Esophagus squamous epithelium (tissue), 5 donors: ENCODE results near the gene CTRB2. TPM values are rescaled to one million over a fixed set of nuclear protein-coding genes. Genes with fewer than 3 reads are reported as not detected.

Experiments
- DNase-seq: peaks from one replicate; lab custom pipeline; 2025; lab: John Stamatoyannopoulos, UW
- H3K27ac ChIP-seq, 4 donors: fragments of 200-600 bp; sonication (generic); one replicate each; pipeline ENCODE4 v1.5.1; 2016 to 2019; ENCODE audit warnings: mild to moderate bottlenecking in 1 of 4
- H3K27me3 ChIP-seq, 4 donors: fragments of 200-600 bp; sonication (generic); 1 replicate in 3 of 4; 2 replicates in 1 of 4; pipeline versions ENCODE4 v1.5.1 to v1.6.0; 2017 to 2021; ENCODE audit warnings: antibody characterized with exemption in 1 of 4
- H3K36me3 ChIP-seq, 3 donors: fragments of 200-600 bp; sonication (generic); one replicate each; pipeline ENCODE4 v1.5.1; 2016 to 2019
- H3K4me1 ChIP-seq, 3 donors: fragments of 200-600 bp; sonication (generic); one replicate each; pipeline ENCODE4 v1.5.1; 2017 to 2019
- H3K4me3 ChIP-seq, 4 donors: fragments of 200-600 bp; sonication (generic); 1 replicate in 3 of 4; 2 replicates in 1 of 4; pipeline ENCODE4 v1.5.1; 2016 to 2019; ENCODE audit warnings: mild to moderate bottlenecking in 2 of 4, moderate library complexity in 1 of 4
- H3K9me3 ChIP-seq, 3 donors: fragments of 200-600 bp; sonication (generic); one replicate each; pipeline ENCODE4 v1.5.1; 2016 to 2019
- CTCF ChIP-seq, 6 experiments: fragments of 450-650 bp in 4 of 6; fragments of 200-600 bp in 2 of 6; sonication (generic) in 2 of 6; IDR thresholded peaks; one replicate each; pipeline ENCODE4 v1.5.1; 2016 to 2019; ENCODE audit warnings: antibody characterized with exemption in 6 of 6, mild to moderate bottlenecking in 4 of 6, moderate library complexity in 4 of 6
- POLR2A ChIP-seq, 4 donors: fragments of 450-650 bp; IDR thresholded peaks; one replicate each; pipeline ENCODE4 v1.6.1; 2017; ENCODE audit warnings: antibody characterized with exemption in 4 of 4, mild to moderate bottlenecking in 4 of 4, moderate library complexity in 3 of 4
- WGBS, 2 donors: methylation state at CpG; one replicate each; pipeline ENCODE4 v1.1.5; 2018; 5-methylcytosine and 5-hydroxymethylcytosine counted together
- intact Hi-C: fragments of 100-400 bp; cut with DNase I; formaldehyde crosslinking; loops from one replicate; pipeline ENCODE4 v1.15.0; 2022
- total RNA-seq, 4 donors: library from RNA; depleted of rRNA; stranded (reverse); fragments of >200 nt; gene quantifications; one replicate each; pipeline ENCODE4 v1.1.0, GENCODE V29; 2016
- donor health status: DM: yes; HTN: yes; CAD: no.

Gene CTRB2
- not detected for total RNA-seq

- no peaks in the 10 kb centered on the region for H3K36me3 ChIP-seq
- H3K4me1 ChIP-seq: no peaks in the 10 kb centered on the region
- WGBS, 2 donors: 80% methylated on average over 1 of the region's 24 CpGs; no CpG with 5 or more reads in 1 of the 2 donors
- TF ChIP-seq CTCF (IDR thresholded peaks at IDR 0.05) (no peak), POLR2A (IDR thresholded peaks at IDR 0.05) (no peak)
- H3K9me3 ChIP-seq: no peaks in the 10 kb centered on the region
- DNase-seq: no peak
- no peak within 1 kb of the TSS for H3K27ac ChIP-seq
- peaks cover 0 to 16% (median 0%) of the 10 kb centered on the region in 4 donors for H3K27me3 ChIP-seq
- H3K4me3 ChIP-seq: no peak within 1 kb of the TSS
- intact Hi-C loops: loop anchor here (1.0 to 10.0 kb wide), 2 partner anchors 17 to 178 kb away; no protein-coding TSS in a partner anchor
Observed at GRCh38 chr16:75206749-75207451, at the start of gene CTRB2. Gene CTRB2 (minus strand): TSS chr16:75207161. CDS start chr16:75207141, 20 bp downstream.

GRCh38 chr16:75256059-75256571 is 49.2 kb upstream of the CTRB2 start:
- H3K4me3 ChIP-seq: no peak overlapping the region
- H3K36me3 ChIP-seq: no peaks in the 10 kb centered on the region
- TF ChIP-seq POLR2A (IDR thresholded peaks at IDR 0.05): no peak
- no peak for TF ChIP-seq CTCF (IDR thresholded peaks at IDR 0.05)
- peaks cover 0 to 23% (median 0%) of the 10 kb centered on the region in 4 donors for H3K27me3 ChIP-seq
- DNase-seq: no peak
- peak overlapping the region in 3 of 4 donors; percentile 56 to 93 (median 93) for H3K27ac ChIP-seq
- H3K4me1 ChIP-seq: peaks cover 40 to 83% (median 72%) of the 10 kb centered on the region in 3 donors
- H3K9me3 ChIP-seq: no peaks in the 10 kb centered on the region
- intact Hi-C loops: no loop called here
- 51 to 73% methylated on average over 5 to 7 of the region's 12 CpGs for WGBS, 2 donors

- 10 to 49% methylated on average over 4 to 5 of the region's 5 CpGs for WGBS, 2 donors
- Histone ChIP-seq H3K27ac (peak overlapping the region in 3 of 4 donors; percentile 18 to 93 (median 93)), H3K36me3 (no peaks in the 10 kb centered on the region), H3K9me3 (no peaks in the 10 kb centered on the region), H3K27me3 (peaks cover 0 to 40% (median 0%) of the 10 kb centered on the region in 4 donors), H3K4me1 (peaks cover 56 to 94% (median 80%) of the 10 kb centered on the region in 3 donors), H3K4me3 (peak overlapping the region in 1 of 4 donors; percentile 7)
- intact Hi-C loops: no loop called here
- no peak for DNase-seq
- TF ChIP-seq POLR2A (IDR thresholded peaks at IDR 0.05) (no peak), CTCF (IDR thresholded peaks at IDR 0.05) (no peak)
Observed at GRCh38 chr16:75254359-75254837, 47.4 kb upstream of the CTRB2 start.

- no peak for DNase-seq
Observed at GRCh38 chr16:75252946-75253911, 46.3 kb upstream of the CTRB2 start.

More at GRCh38 chr16:75252946-75253911, 46.3 kb upstream of the CTRB2 start:
- TF ChIP-seq CTCF (IDR thresholded peaks at IDR 0.05) (no peak), POLR2A (IDR thresholded peaks at IDR 0.05) (no peak)
- intact Hi-C loops: no loop called here
- H3K4me1 ChIP-seq: peaks cover 62 to 95% (median 85%) of the 10 kb centered on the region in 3 donors
- peak overlapping the region; percentile 90 to 96 (median 93) for H3K27ac ChIP-seq
- no peaks in the 10 kb centered on the region for H3K9me3 ChIP-seq
- H3K27me3 ChIP-seq: peaks cover 0 to 43% (median 0%) of the 10 kb centered on the region in 4 donors
- H3K4me3 ChIP-seq: no peak overlapping the region
- no peaks in the 10 kb centered on the region for H3K36me3 ChIP-seq
- 50 to 66% methylated on average over 4 to 8 of the region's 15 CpGs for WGBS, 2 donors
